Retina (tissue), 1 donor: ENCODE data around the gene ZBTB7C.
A peak's percentile ranks its signal among the peaks of the same experiment; 100 is the strongest.
"Not testable (repeated sequence)": the region's sequence is repeated elsewhere in the genome, so short reads cannot be mapped to it uniquely, and the experiment has no call there.

Experiments
- DNase-seq: peaks from one replicate; pipeline ENCODE4 v3.0.0-alpha.2; 2016

Gene ZBTB7C

DNA sequence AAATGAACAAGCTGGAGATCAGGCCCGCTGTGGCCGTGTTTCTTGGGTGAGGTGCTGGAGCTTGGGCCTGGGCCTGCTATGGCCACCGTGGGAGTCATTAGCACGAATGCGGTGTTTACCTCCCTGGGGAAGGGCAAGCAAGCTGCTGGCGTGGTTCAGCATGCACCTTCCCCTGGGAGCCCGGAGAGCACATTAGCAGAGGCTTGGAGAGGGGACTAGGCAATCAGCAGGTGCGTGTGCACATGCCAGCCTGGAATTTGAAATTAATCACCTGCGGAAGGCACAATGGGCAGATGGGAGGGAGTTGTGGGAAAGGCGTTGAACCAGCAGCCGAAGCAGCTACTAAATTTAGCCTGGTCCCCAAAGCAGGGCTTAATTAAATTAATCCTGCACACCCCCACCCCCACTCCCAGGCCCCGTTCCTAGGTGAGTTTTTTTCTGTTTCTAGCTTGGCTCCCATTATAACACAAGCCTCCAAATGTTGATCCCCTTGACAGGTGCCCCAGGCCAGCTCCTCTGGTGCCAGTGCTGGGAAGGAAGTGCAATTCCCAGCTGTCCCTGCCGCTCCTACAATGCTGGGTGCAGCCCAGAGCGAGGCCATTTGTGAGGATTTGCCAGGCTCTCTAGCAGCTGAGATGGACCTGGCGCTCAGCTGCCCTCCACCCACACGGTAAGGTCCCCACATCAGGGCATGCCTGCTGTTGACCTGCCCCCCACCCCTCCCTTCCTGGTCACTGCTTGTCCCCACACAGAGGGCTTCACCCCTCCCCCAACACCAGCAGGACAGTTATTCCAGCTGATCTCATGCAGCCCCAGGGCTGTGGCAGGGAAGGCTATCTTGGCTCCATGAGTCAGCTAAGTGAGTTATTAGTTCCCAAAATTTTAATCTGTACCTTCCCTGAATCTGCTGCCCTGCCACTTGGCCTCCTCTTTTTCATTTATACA is 115.0 kb downstream of the ZBTB7C start:
- DNase-seq, result peak; percentile 45

- no peak for DNase-seq
These were observed 116.3 kb downstream of the ZBTB7C start for GRCh38 chr18:48292782-48293424.

- no peak for DNase-seq
These were observed 117.0 kb downstream of the ZBTB7C start for GRCh38 chr18:48292229-48292628.

DNA sequence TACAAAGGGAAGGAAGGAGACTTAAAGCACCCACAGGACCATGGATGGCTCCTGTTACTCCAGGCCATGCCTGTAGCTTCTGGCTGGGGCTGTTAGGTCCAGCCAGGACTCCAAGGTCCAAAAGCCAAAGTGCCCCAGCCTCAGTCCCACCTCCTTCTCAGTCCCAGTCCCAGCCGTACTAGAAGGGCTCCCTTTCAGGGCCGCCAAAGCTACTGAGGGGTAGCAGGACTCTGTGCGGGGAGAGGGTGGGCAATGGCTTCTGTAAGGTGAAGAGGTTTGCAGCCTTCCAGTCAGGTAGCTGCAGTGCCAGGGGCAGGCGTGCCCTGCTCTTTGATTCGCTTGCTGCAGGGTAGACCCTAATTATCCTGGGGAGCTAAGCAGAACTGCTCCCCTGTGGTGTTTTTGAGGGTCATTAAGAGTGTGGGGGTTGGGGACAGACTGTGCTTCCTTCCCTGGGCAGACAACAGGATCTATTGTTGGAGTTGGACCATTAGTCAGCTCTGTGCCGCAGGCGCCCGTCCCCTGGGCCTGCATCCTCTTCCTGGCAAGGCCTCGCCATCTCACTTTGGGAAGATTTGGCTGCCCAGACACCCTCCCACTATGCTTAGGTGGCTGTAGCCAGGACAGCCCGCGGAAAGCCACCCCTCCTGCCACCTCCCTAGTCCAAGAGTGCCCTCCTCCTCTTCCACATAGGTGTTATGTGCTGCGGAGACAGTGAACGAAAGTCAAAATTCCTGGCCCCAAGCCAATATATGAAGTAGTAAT is 118.8 kb downstream of the ZBTB7C start:
- peak; percentile 66 for DNase-seq

GRCh38 chr18:48284743-48285142 is 124.4 kb downstream of the ZBTB7C start:
- no peak for DNase-seq

DNA sequence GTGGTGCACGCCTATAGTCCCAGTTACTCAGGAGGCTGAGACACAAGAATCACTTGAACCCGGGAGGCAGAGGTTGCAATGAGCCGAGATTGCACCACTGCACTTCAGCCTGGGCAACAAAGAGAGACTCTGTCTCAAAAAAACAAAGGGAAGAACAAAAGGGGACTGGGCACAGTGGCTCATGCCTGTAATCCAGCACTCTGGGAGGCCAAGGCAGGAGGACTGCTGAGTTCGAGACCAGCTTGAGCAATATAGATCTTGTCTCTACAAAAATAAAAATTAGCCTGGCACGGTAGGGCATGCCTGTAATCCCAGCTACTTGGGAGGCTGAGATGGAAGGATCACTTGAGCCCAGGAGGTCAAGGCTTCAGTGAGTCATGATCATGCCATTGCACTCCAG is 125.2 kb downstream of the ZBTB7C start:
- not testable (repeated sequence) for DNase-seq

GRCh38 chr18:48281460-48281859 is 127.7 kb downstream of the ZBTB7C start:
- not testable (repeated sequence) for DNase-seq

GRCh38 chr18:48279312-48279711 is 129.9 kb downstream of the ZBTB7C start:
- DNase-seq, result no peak

DNA sequence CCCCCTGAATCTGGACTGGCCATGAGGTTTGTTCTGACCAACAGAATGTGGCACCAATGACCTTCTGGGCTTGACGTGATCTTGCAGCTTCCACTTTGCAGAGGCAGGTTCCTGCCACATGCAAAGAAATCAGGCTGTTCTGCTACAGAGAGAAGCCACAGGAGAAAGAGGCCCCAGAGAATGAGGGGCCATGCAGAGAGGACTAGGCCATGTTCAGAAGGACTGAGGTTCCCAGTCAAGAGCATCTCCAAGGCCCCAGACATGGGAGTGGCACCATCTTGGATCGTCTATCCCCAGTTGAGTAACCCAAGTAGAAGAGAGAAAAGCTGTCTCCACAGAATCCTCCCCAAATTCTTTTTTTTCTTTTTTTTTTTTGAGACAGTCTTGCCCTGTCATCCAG is 131.1 kb downstream of the ZBTB7C start:
- DNase-seq, result no peak

- no peak for DNase-seq
These were observed 134.9 kb downstream of the ZBTB7C start for GRCh38 chr18:48274301-48274700.

DNA sequence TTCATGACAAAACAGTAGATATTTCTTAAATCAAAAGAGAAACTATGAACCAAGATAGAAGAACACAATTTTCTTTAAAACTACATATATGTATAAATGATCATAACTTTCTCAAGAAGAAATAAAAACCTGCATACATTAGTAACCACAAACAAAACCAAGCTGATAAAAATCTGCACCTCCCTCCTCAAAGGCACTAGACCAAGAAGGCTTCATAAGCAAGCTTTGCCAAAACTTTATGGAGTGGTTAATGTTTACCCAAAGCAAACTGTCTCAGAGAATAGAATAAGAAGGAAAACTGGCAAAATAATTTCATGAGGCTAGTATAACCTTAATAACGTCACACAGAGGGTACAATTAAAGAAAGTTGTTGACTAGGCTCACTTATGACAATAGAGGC is 138.3 kb downstream of the ZBTB7C start:
- no peak for DNase-seq

GRCh38 chr18:48265328-48265727 is 143.9 kb downstream of the ZBTB7C start:
- peak; percentile 24 for DNase-seq

GRCh38 chr18:48263914-48264902 is 145.0 kb downstream of the ZBTB7C start:
- DNase-seq, result peak; percentile 60

DNA sequence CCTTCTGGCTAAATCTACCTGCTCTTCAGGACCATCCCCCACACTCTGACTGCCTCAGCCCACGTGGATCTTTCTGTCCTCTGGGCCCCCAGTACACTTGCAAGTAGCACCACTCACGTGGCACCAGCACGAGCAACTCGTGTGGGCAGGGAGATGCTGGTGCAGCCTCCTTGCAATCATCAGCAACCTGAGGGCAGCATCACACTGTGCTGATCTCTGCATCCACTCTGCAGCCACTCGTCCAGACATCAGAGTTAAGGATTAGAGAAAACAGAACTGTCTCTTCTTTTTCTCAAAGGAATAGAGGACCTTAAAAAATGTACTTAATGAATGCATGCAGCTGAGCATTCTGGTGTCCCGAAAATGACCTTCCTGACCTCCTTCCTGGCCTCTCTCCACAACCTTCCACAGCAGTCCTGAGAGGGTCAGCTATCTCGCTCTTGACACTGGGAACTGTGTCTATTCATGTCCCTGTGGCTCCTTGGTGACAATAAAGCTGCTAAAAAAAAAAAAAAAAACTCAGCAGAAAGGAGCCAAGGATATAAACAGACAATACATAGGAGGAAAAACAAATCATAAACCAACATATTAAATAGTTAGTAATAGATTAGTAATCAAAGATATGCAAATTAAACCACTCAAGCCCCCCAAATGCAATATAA is 145.9 kb downstream of the ZBTB7C start:
- peak; percentile 34 for DNase-seq

GRCh38 chr18:48260237-48260636 is 148.9 kb downstream of the ZBTB7C start:
- no peak for DNase-seq

GRCh38 chr18:48256848-48257247 is 152.3 kb downstream of the ZBTB7C start:
- DNase-seq, result no peak

GRCh38 chr18:48254077-48254602 is 155.0 kb downstream of the ZBTB7C start:
- no peak for DNase-seq

GRCh38 chr18:48252525-48252924 is 156.7 kb downstream of the ZBTB7C start:
- DNase-seq, result no peak

DNA sequence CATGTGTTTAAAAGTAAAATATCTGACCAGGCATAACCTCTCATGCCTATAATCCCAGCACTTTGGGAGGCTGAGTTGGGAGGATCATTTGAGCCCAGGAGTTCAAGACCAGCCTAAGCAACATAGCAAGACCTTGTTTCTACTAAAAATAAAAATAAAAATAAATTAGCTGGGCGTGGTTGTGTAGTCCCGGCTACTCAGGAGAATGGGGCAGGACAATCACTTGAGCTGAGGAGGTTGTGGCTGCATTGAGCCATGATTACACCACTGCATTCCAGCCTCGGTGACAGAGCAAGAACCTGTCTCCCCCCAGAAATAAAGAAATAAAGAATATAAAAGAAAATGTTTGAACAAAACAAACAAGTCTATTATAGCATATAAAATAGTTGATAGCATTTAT is 158.3 kb downstream of the ZBTB7C start:
- no peak for DNase-seq

DNA sequence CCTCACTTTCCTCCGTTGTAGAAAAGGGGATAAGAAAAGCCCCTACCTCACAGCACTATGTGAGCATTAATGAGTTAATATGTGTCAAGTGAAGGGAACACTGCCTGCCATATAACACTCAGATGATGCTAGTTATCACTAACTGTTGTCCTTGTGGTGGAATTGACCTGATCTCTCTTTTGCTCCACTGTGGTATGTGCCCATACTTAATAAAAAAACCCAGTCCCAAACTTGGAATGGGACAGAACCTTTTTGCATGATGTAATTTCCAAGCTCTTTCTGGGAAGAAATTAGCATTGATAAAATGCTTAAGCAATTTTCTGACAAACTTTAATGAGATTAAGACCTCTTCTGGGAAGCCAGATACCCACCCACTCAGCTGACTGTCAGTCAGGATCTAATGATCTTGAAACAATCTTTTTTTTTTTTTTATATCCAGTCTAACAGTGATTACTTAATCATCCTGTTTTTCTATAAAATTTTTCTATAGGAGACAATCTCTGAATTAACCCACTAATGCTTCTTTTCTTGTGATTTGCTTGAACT is 158.7 kb downstream of the ZBTB7C start:
- DNase-seq, result no peak

- no peak for DNase-seq
These were observed 159.3 kb downstream of the ZBTB7C start for GRCh38 chr18:48249854-48250253.
